Measurements from ENCODE around the gene USP49. TPM values are rescaled to one million over a fixed set of nuclear protein-coding genes. Genes with fewer than 3 reads are reported as not detected.

Gene USP49
- polyA plus RNA-seq, 1 of the 3 experiments (the other 2 are of a cell fraction), result 2.4 TPM

GRCh38 chr6:41931792-41932191 lies 36.6 kb upstream of the USP49 start:
- ChIA-PET POLR2A (no interaction called here), CTCF (interaction anchor here (2.5 to 2.8 kb wide), 2 partner anchors 10 to 112 kb away, joined by 9 to 17 read pairs; partner anchors contain the start of genes BYSL and MED20)
- peaks cover 50 to 80% of the 10 kb centered on the region in 2 experiments for H3K36me3 ChIP-seq (replicated peaks in 1 of 2; ENCODE audit: control insufficient read depth in 1 of 2, insufficient read depth in 2 of 2, low read length in 1 of 2)
- peaks cover 0 to 12% of the 10 kb centered on the region in 2 experiments; a peak in 2 of 4 replicates for H3K4me1 ChIP-seq (ENCODE audit: control insufficient read depth in 1 of 2, insufficient read depth in 2 of 2, low read depth in 1 of 2, low read length in 1 of 2)
- no peaks in the 10 kb centered on the region for H3K9me3 ChIP-seq
- no peak overlapping the region for H2AFZ ChIP-seq (ENCODE audit: low read depth)
- no peak for TF ChIP-seq NFIC (IDR thresholded peaks at IDR 0.05; ENCODE audit: borderline replicate concordance)
- TF ChIP-seq EP300 (IDR thresholded peaks at IDR 0.05; ENCODE audit: borderline replicate concordance in 1 of 2, low read depth in 1 of 2, low read length in 1 of 2), result no peak
- TF ChIP-seq JUND (IDR thresholded peaks at IDR 0.05), result no peak
- no peak for TF ChIP-seq GABPA (IDR thresholded peaks at IDR 0.05; ENCODE audit: low read depth)
- TF ChIP-seq MXI1 (IDR thresholded peaks at IDR 0.05; ENCODE audit: low read depth, low read length), result no peak
- TF ChIP-seq POLR2AphosphoS5 (IDR thresholded peaks at IDR 0.05; ENCODE audit: low read depth, low read length), result no peak
- TF ChIP-seq FOXM1 (IDR thresholded peaks at IDR 0.05; ENCODE audit: low read depth), result no peak
- no peak for TF ChIP-seq YY1 (IDR thresholded peaks at IDR 0.05; ENCODE audit: low read depth)
- TF ChIP-seq TCF12 (IDR thresholded peaks at IDR 0.05), result no peak
- TF ChIP-seq GATA2 (CRISPR knock-in tag; IDR thresholded peaks at IDR 0.05), result no peak
- H3K4me2 ChIP-seq, result no peak overlapping the region
- no peak overlapping the region for H3K9ac ChIP-seq
- 65% methylated on average over 2 of the region's 2 CpGs for WGBS (ENCODE audit: low lambda C conversion rate)
- no peaks in the 10 kb centered on the region for H3K9me2 ChIP-seq
- peaks cover 27% of the 10 kb centered on the region for H3K79me2 ChIP-seq (ENCODE audit: insufficient read depth)
- no peak overlapping the region for H3K27ac ChIP-seq (ENCODE audit: low read depth in 2 of 2, low read length in 1 of 2)
- peaks cover 16% of the 10 kb centered on the region for H3F3A ChIP-seq (replicated peaks; ENCODE audit: insufficient read depth)
- no peak for DNase-seq
- H3K27me3 ChIP-seq (ENCODE audit: insufficient read depth), result no peaks in the 10 kb centered on the region
- peaks cover 3% of the 10 kb centered on the region for H4K20me1 ChIP-seq (ENCODE audit: insufficient read depth)
- H3K4me3 ChIP-seq (ENCODE audit: low read depth in 2 of 2, low read length in 1 of 2), result no peak overlapping the region

- 100% methylated on average over 4 of the region's 6 CpGs for WGBS (ENCODE audit: low lambda C conversion rate)
- no peak overlapping the region for H3K4me3 ChIP-seq (ENCODE audit: low read depth in 2 of 2, low read length in 1 of 2)
- H3K9ac ChIP-seq, result no peak overlapping the region
- no peaks in the 10 kb centered on the region for H3K9me3 ChIP-seq
- H4K20me1 ChIP-seq (ENCODE audit: insufficient read depth), result peaks cover 3% of the 10 kb centered on the region
- H3K4me1 ChIP-seq (ENCODE audit: control insufficient read depth in 1 of 2, insufficient read depth in 2 of 2, low read depth in 1 of 2, low read length in 1 of 2), result no peaks in the 10 kb centered on the region; a peak in 1 of 4 replicates
- no peak overlapping the region for H2AFZ ChIP-seq (ENCODE audit: low read depth)
- H3K27me3 ChIP-seq (ENCODE audit: insufficient read depth), result no peaks in the 10 kb centered on the region
- TF ChIP-seq TEAD4 (IDR thresholded peaks at IDR 0.05; ENCODE audit: borderline replicate concordance, insufficient read depth) (no peak), EP300 (IDR thresholded peaks at IDR 0.05; ENCODE audit: borderline replicate concordance in 1 of 2, low read depth in 1 of 2, low read length in 1 of 2) (no peak), NFIC (IDR thresholded peaks at IDR 0.05; ENCODE audit: borderline replicate concordance) (no peak)
- no peak for DNase-seq
- no peak overlapping the region for H3K4me2 ChIP-seq
- peaks cover 11% of the 10 kb centered on the region for H3F3A ChIP-seq (replicated peaks; ENCODE audit: insufficient read depth)
- CTCF ChIA-PET, result interaction anchor here (1.2 to 3.9 kb wide), 5 partner anchors 9 to 143 kb away, joined by 4 to 17 read pairs (median 11); partner anchors contain the start of genes BYSL, MED20 and TOMM6
- peaks cover 44% of the 10 kb centered on the region for H3K79me2 ChIP-seq (ENCODE audit: insufficient read depth)
- peaks cover 56 to 69% of the 10 kb centered on the region in 2 experiments for H3K36me3 ChIP-seq (replicated peaks in 1 of 2; ENCODE audit: control insufficient read depth in 1 of 2, insufficient read depth in 2 of 2, low read length in 1 of 2)
- H3K9me2 ChIP-seq, result no peaks in the 10 kb centered on the region
- no peak overlapping the region for H3K27ac ChIP-seq (ENCODE audit: low read depth in 2 of 2, low read length in 1 of 2)
- POLR2A ChIA-PET, result no interaction called here
These were observed 34.7 kb upstream of the USP49 start for GRCh38 chr6:41929924-41930323.

GRCh38 chr6:41927253-41927652 lies 32.1 kb upstream of the USP49 start:
- Histone ChIP-seq H4K20me1 (ENCODE audit: insufficient read depth) (peaks cover 3% of the 10 kb centered on the region), H3K27ac (ENCODE audit: low read depth in 2 of 2, low read length in 1 of 2) (no peak overlapping the region), H3F3A (replicated peaks; ENCODE audit: insufficient read depth) (no peaks in the 10 kb centered on the region), H3K4me3 (ENCODE audit: low read depth in 2 of 2, low read length in 1 of 2) (no peak overlapping the region), H3K4me2 (no peak overlapping the region), H3K79me2 (ENCODE audit: insufficient read depth) (peaks cover 69% of the 10 kb centered on the region), H3K9me3 (no peaks in the 10 kb centered on the region), H3K9me2 (no peaks in the 10 kb centered on the region), H3K36me3 (replicated peaks in 1 of 2; ENCODE audit: control insufficient read depth in 1 of 2, insufficient read depth in 2 of 2, low read length in 1 of 2) (peaks cover 39 to 59% of the 10 kb centered on the region in 2 experiments), H3K9ac (no peak overlapping the region), H2AFZ (ENCODE audit: low read depth) (no peak overlapping the region), H3K27me3 (ENCODE audit: insufficient read depth) (no peaks in the 10 kb centered on the region), H3K4me1 (ENCODE audit: control insufficient read depth in 1 of 2, insufficient read depth in 2 of 2, low read depth in 1 of 2, low read length in 1 of 2) (peaks cover 5 to 11% of the 10 kb centered on the region in 2 experiments; a peak in 3 of 4 replicates)
- DNase-seq, result no peak
- POLR2A ChIA-PET, result interaction anchor here (1.3 kb wide), 1 partner anchor 13 kb away, joined by 5 read pairs; no protein-coding TSS in a partner anchor
- CTCF ChIA-PET, result interaction anchor here (1.0 to 3.9 kb wide), 5 partner anchors 9 to 140 kb away, joined by 3 to 14 read pairs (median 8); partner anchors contain the start of gene TOMM6
- 94% methylated on average over 6 of the region's 6 CpGs for WGBS (ENCODE audit: low lambda C conversion rate)
- TF ChIP-seq ZBTB33 (IDR thresholded peaks at IDR 0.05; ENCODE audit: borderline replicate concordance, low read depth) (no peak), FOXJ3 (CRISPR knock-in tag; IDR thresholded peaks at IDR 0.05) (no peak), REST (IDR thresholded peaks at IDR 0.05; ENCODE audit: low read depth, low read length) (no peak), EZH2phosphoT487 (IDR thresholded peaks at IDR 0.05; ENCODE audit: borderline replicate concordance, low read depth) (no peak), RAD21 (IDR thresholded peaks at IDR 0.05; ENCODE audit: low read length) (no peak), JUND (IDR thresholded peaks at IDR 0.05) (no peak), SMC3 (IDR thresholded peaks at IDR 0.05; ENCODE audit: low read depth, low read length) (no peak), FOSL2 (IDR thresholded peaks at IDR 0.05; ENCODE audit: borderline replicate concordance, low read depth) (no peak)
